ENCODE data around the gene GPLD1.

GPLD1 gene

GRCh38 chr6:24489470-24489869 lies at the start of gene GPLD1:
Gene GPLD1 (minus strand): TSS chr6:24489578. CDS start chr6:24489511, 67 bp downstream.
- no peak within 1 kb of the TSS for H3K4me3 ChIP-seq (ENCODE audit: low read depth in 1 of 2, low read length in 2 of 2)
- no peaks in the 10 kb centered on the region for H3K36me3 ChIP-seq (ENCODE audit: insufficient read depth, low read length)
- peaks cover 6% of the 10 kb centered on the region for H3K4me1 ChIP-seq (ENCODE audit: insufficient read depth, low read length)
- no peaks in the 10 kb centered on the region for H3K27me3 ChIP-seq (ENCODE audit: control insufficient read depth in 1 of 2, insufficient read depth in 2 of 2, low read length in 2 of 2)
- no peak within 1 kb of the TSS for H3K27ac ChIP-seq (ENCODE audit: low read depth, low read length)
- H3K9ac ChIP-seq (ENCODE audit: low read length) = no peak within 1 kb of the TSS
- H3K9me3 ChIP-seq (ENCODE audit: low read length) = no peaks in the 10 kb centered on the region

- Histone ChIP-seq H3K9ac (ENCODE audit: low read length) (no peak overlapping the region), H3K9me3 (ENCODE audit: low read length) (no peaks in the 10 kb centered on the region), H3K27ac (ENCODE audit: low read depth, low read length) (no peak overlapping the region), H3K4me3 (ENCODE audit: low read depth in 1 of 2, low read length in 2 of 2) (no peak overlapping the region), H3K36me3 (ENCODE audit: insufficient read depth, low read length) (peaks cover 9% of the 10 kb centered on the region), H3K4me1 (ENCODE audit: insufficient read depth, low read length) (no peaks in the 10 kb centered on the region), H3K27me3 (ENCODE audit: control insufficient read depth in 1 of 2, insufficient read depth in 2 of 2, low read length in 2 of 2) (no peaks in the 10 kb centered on the region)
These were observed 48.5 kb upstream of the GPLD1 start for GRCh38 chr6:24537771-24538385.

DNA sequence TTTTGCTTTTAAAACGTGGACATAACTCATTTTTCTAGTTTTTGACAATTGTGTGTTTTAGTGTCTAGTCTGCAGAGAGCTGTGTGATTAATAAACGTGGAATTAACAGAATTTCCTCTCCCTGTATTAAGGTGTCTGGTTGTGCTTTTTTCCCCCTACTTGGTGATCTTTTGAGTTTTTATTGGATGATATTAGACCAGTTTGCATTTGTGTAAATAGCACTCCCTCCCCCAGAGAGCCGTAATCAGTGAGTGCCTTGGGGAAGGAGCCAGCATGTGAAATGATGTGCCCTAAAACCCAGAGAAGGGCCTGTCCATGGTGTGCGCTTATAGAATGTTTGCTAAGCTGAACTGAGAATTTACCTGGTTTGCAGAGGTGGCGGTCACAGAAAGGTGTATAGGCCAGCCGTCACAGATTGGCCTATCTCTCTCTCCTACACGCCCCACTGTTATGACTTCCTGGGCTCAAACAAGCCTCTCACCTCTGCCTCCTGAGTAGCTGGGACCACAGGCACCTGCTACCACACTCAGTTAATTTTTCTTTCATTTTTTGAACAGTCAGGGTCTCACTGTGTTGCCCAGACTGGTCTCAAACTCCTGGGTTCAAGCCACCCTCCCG lies 47.8 kb upstream of the GPLD1 start:
- H3K36me3 ChIP-seq (ENCODE audit: insufficient read depth, low read length) = peaks cover 9% of the 10 kb centered on the region
- no peak overlapping the region for H3K4me3 ChIP-seq (ENCODE audit: low read depth in 1 of 2, low read length in 2 of 2)
- no peak overlapping the region for H3K9ac ChIP-seq (ENCODE audit: low read length)
- no peaks in the 10 kb centered on the region for H3K4me1 ChIP-seq (ENCODE audit: insufficient read depth, low read length)
- no peak overlapping the region for H3K27ac ChIP-seq (ENCODE audit: low read depth, low read length)
- H3K9me3 ChIP-seq (ENCODE audit: low read length) = no peaks in the 10 kb centered on the region
- H3K27me3 ChIP-seq (ENCODE audit: control insufficient read depth in 1 of 2, insufficient read depth in 2 of 2, low read length in 2 of 2) = no peaks in the 10 kb centered on the region

DNA sequence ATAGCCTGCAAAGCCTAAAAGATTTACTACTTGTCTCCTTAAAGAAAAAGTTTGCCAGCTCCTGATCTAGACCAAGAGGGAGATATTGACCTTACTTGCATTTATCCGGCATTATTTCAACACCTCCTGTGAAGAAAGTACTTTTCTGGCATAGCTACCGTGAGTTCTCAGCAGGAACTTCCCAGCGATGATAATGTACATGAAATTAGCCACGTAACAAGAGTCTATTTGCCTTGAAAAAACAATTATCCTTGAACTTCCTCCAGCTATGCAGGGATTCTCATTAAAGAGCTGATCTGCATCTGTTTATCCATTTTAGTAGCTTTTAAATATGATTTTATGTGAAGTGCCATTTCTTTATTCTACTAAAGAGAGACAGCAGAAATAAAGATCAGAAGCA lies 47.1 kb upstream of the GPLD1 start:
- H3K4me3 ChIP-seq (ENCODE audit: low read depth in 1 of 2, low read length in 2 of 2) = no peak overlapping the region
- H3K9me3 ChIP-seq (ENCODE audit: low read length) = no peaks in the 10 kb centered on the region
- H3K27me3 ChIP-seq (ENCODE audit: control insufficient read depth in 1 of 2, insufficient read depth in 2 of 2, low read length in 2 of 2) = no peaks in the 10 kb centered on the region
- no peaks in the 10 kb centered on the region for H3K4me1 ChIP-seq (ENCODE audit: insufficient read depth, low read length)
- H3K27ac ChIP-seq (ENCODE audit: low read depth, low read length) = no peak overlapping the region
- H3K9ac ChIP-seq (ENCODE audit: low read length) = no peak overlapping the region
- peaks cover 9% of the 10 kb centered on the region for H3K36me3 ChIP-seq (ENCODE audit: insufficient read depth, low read length)

GRCh38 chr6:24535210-24535609 lies 45.8 kb upstream of the GPLD1 start:
- Histone ChIP-seq H3K9ac (ENCODE audit: low read length) (no peak overlapping the region), H3K27ac (ENCODE audit: low read depth, low read length) (no peak overlapping the region), H3K9me3 (ENCODE audit: low read length) (no peaks in the 10 kb centered on the region), H3K27me3 (ENCODE audit: control insufficient read depth in 1 of 2, insufficient read depth in 2 of 2, low read length in 2 of 2) (no peaks in the 10 kb centered on the region), H3K4me1 (ENCODE audit: insufficient read depth, low read length) (no peaks in the 10 kb centered on the region), H3K36me3 (ENCODE audit: insufficient read depth, low read length) (peaks cover 9% of the 10 kb centered on the region), H3K4me3 (ENCODE audit: low read depth in 1 of 2, low read length in 2 of 2) (no peak overlapping the region)

- Histone ChIP-seq H3K4me3 (ENCODE audit: low read depth in 1 of 2, low read length in 2 of 2) (no peak overlapping the region), H3K9me3 (ENCODE audit: low read length) (no peaks in the 10 kb centered on the region)
These were observed 45.0 kb upstream of the GPLD1 start for GRCh38 chr6:24534329-24534728.

DNA sequence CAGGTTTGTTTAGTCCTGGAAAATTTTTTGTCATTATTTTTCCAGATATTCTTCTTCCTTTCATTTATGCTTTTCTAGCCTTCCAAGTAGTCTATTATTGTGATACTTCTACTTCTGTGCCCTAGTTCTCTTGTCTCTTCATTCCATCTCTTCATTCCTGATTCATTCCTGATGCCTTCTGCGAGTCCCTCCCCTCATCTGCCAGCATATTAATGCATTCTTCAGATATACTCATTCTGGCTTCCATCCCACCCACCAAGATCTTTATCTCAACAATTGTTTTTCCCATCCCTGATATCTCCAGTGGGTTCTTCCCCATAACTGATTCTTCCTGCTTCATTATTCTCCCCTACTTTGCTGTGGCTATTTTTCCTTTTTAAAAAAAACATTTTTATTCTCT lies 40.6 kb upstream of the GPLD1 start:
- peaks cover 9% of the 10 kb centered on the region for H3K36me3 ChIP-seq (ENCODE audit: insufficient read depth, low read length)
- no peaks in the 10 kb centered on the region for H3K9me3 ChIP-seq (ENCODE audit: low read length)
- H3K4me3 ChIP-seq (ENCODE audit: low read depth in 1 of 2, low read length in 2 of 2) = no peak overlapping the region

More at GRCh38 chr6:24534329-24534728, 45.0 kb upstream of the GPLD1 start:
- Histone ChIP-seq H3K27ac (ENCODE audit: low read depth, low read length) (no peak overlapping the region), H3K36me3 (ENCODE audit: insufficient read depth, low read length) (peaks cover 9% of the 10 kb centered on the region), H3K27me3 (ENCODE audit: control insufficient read depth in 1 of 2, insufficient read depth in 2 of 2, low read length in 2 of 2) (no peaks in the 10 kb centered on the region), H3K4me1 (ENCODE audit: insufficient read depth, low read length) (no peaks in the 10 kb centered on the region), H3K9ac (ENCODE audit: low read length) (no peak overlapping the region)

GRCh38 chr6:24524805-24525204 lies 35.4 kb upstream of the GPLD1 start:
- no peak overlapping the region for H3K9ac ChIP-seq (ENCODE audit: low read length)
- H3K4me3 ChIP-seq (ENCODE audit: low read depth in 1 of 2, low read length in 2 of 2) = no peak overlapping the region
- no peaks in the 10 kb centered on the region for H3K4me1 ChIP-seq (ENCODE audit: insufficient read depth, low read length)
- H3K36me3 ChIP-seq (ENCODE audit: insufficient read depth, low read length) = no peaks in the 10 kb centered on the region
- H3K27me3 ChIP-seq (ENCODE audit: control insufficient read depth in 1 of 2, insufficient read depth in 2 of 2, low read length in 2 of 2) = no peaks in the 10 kb centered on the region
- no peak overlapping the region for H3K27ac ChIP-seq (ENCODE audit: low read depth, low read length)
- H3K9me3 ChIP-seq (ENCODE audit: low read length) = no peaks in the 10 kb centered on the region

More for the DNA sequence above, 40.6 kb upstream of the GPLD1 start:
- no peak overlapping the region for H3K9ac ChIP-seq (ENCODE audit: low read length)
- H3K27me3 ChIP-seq (ENCODE audit: control insufficient read depth in 1 of 2, insufficient read depth in 2 of 2, low read length in 2 of 2) = no peaks in the 10 kb centered on the region
- H3K27ac ChIP-seq (ENCODE audit: low read depth, low read length) = no peak overlapping the region
- no peaks in the 10 kb centered on the region for H3K4me1 ChIP-seq (ENCODE audit: insufficient read depth, low read length)

DNA sequence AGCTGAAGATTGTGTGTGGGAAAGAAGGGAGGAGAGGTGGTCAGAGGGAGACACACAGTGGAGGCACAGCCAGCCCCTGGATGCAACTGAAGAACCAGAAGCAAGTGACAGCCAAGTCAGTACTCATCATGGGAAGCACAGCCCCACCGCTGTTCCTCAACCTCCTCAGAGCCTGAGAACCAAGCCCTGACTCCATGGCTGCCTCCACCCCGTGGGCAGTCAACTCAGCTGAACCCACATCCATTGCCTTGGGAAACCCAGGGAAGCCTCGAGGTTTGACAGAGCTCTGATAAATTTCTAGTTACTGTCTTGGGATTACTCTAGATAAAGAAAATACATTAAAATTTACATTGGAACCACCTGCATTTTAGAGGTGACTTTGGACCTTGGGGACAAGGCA lies 35.0 kb upstream of the GPLD1 start:
- H3K36me3 ChIP-seq (ENCODE audit: insufficient read depth, low read length) = no peaks in the 10 kb centered on the region
- H3K4me1 ChIP-seq (ENCODE audit: insufficient read depth, low read length) = no peaks in the 10 kb centered on the region
- H3K27ac ChIP-seq (ENCODE audit: low read depth, low read length) = no peak overlapping the region
- no peaks in the 10 kb centered on the region for H3K9me3 ChIP-seq (ENCODE audit: low read length)
- no peak overlapping the region for H3K9ac ChIP-seq (ENCODE audit: low read length)
- no peak overlapping the region for H3K4me3 ChIP-seq (ENCODE audit: low read depth in 1 of 2, low read length in 2 of 2)
- no peaks in the 10 kb centered on the region for H3K27me3 ChIP-seq (ENCODE audit: control insufficient read depth in 1 of 2, insufficient read depth in 2 of 2, low read length in 2 of 2)

DNA sequence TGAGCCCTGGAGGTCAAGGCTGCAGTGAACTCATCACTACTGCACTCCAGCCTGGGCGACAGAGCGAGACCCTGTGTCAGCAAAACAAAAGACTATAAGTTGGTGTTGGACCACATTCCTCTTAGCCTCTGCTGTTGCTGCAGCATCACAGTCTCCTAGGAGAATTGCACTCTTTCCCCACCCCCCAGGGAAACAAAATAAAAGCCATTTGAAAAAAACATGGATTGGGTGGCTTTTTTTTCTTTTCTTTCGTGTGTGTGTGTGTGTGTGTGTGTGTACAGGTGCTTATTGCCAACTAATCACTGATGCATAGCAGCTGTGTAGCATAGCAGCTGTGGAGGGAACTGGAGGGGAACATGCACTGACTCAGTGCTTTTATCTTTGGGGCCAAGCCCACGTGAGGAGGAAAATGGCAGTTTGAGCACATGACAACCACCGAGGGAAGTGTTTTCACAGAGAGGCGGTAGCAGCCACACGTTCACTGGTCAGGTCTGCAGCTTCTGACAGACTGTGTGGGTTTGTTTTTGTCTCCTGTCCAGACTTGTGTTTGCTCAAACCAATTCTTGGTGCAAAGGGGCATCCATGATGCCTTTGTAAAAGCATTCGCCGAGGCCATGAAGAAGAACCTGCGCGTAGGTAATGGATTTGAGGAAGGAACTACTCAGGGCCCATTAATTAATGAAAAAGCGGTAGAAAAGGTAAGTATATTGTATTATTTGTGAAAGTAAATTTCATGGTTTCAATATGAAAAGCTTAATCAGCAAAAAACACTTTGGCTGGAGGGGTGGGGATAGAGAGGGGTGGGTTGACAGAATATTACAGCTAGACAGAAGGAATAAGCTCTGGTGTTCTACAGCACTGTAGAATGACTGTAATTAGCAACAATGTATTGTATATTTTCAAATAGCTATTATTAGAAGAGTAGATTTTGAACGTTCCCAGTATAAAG lies 33.1 kb upstream of the GPLD1 start:
- Histone ChIP-seq H3K9ac (ENCODE audit: low read length) (no peak overlapping the region), H3K4me1 (ENCODE audit: insufficient read depth, low read length) (no peaks in the 10 kb centered on the region), H3K36me3 (ENCODE audit: insufficient read depth, low read length) (no peaks in the 10 kb centered on the region), H3K27ac (ENCODE audit: low read depth, low read length) (no peak overlapping the region), H3K4me3 (ENCODE audit: low read depth in 1 of 2, low read length in 2 of 2) (no peak overlapping the region), H3K27me3 (ENCODE audit: control insufficient read depth in 1 of 2, insufficient read depth in 2 of 2, low read length in 2 of 2) (no peaks in the 10 kb centered on the region), H3K9me3 (ENCODE audit: low read length) (no peaks in the 10 kb centered on the region)

DNA sequence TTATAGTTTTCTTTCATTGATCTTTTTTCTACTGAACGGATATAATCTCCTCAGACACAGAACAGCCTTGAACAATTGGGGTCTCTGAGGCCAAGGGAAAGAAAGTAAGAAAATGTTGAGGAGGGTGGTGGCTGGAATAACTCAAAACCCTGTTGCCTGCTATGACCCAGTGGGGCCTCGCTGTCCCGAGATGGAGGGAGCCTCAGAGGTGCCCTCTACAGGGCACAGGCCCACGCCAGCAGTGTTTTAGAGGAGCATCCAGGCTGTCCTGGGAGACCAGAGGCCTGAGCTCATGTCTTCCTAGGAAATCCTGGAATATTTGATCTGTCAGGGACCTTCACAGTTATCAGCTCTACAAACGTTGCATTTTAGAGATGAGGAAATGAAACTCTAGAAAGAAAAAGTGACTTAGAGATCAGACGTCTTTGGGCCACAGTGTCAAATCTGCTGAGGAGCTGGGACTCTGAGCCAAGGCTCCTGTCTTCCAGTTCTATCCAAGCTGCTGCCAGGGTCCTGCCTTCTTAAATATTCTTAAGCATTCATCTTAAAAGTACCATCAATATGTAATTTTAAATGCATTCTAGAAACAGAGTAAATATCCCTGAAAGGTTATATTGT lies 31.7 kb upstream of the GPLD1 start:
- Histone ChIP-seq H3K27ac (ENCODE audit: low read depth, low read length) (no peak overlapping the region), H3K27me3 (ENCODE audit: control insufficient read depth in 1 of 2, insufficient read depth in 2 of 2, low read length in 2 of 2) (no peaks in the 10 kb centered on the region), H3K36me3 (ENCODE audit: insufficient read depth, low read length) (no peaks in the 10 kb centered on the region), H3K4me3 (ENCODE audit: low read depth in 1 of 2, low read length in 2 of 2) (no peak overlapping the region), H3K9ac (ENCODE audit: low read length) (no peak overlapping the region), H3K9me3 (ENCODE audit: low read length) (no peaks in the 10 kb centered on the region), H3K4me1 (ENCODE audit: insufficient read depth, low read length) (no peaks in the 10 kb centered on the region)
